Dendritic cell treated with granulocyte-macrophage colony-stimulating factor and Interleukin-4, amounts not matched to agents 40 ng/mL and 50 ng/mL, for 4 days (primary cell): ENCODE data around the gene PHF13.
"Not testable (repeated sequence)": the region's sequence is repeated elsewhere in the genome, so short reads cannot be mapped to it uniquely, and the experiment has no call there.

ENCODE experiments used
- H3K27ac Mint-ChIP-seq: one replicate; pipeline ENCODE4 v1.8.0; 2022; ENCODE audit warnings: mild to moderate bottlenecking, mixed read lengths
- H3K27me3 Mint-ChIP-seq: one replicate; pipeline ENCODE4 v1.8.0; 2022; ENCODE audit warnings: mild to moderate bottlenecking, mixed read lengths
- H3K36me3 Mint-ChIP-seq: one replicate; pipeline ENCODE4 v1.8.0; 2022; ENCODE audit warnings: low read depth, mixed read lengths
- H3K4me1 Mint-ChIP-seq: one replicate; pipeline ENCODE4 v1.8.0; 2022; ENCODE audit warnings: low read depth, mixed read lengths
- H3K4me3 Mint-ChIP-seq: one replicate; pipeline ENCODE4 v1.8.0; 2022; ENCODE audit warnings: mild to moderate bottlenecking, moderate library complexity, mixed read lengths
- H3K9me3 Mint-ChIP-seq: one replicate; pipeline ENCODE4 v1.8.0; 2022; ENCODE audit warnings: mixed read lengths
- intact Hi-C: fragments of 100-400 bp; cut with micrococcal nuclease; formaldehyde crosslinking; loops from one replicate; pipeline ENCODE4 v1.15.0; 2022

The PHF13 gene

DNA sequence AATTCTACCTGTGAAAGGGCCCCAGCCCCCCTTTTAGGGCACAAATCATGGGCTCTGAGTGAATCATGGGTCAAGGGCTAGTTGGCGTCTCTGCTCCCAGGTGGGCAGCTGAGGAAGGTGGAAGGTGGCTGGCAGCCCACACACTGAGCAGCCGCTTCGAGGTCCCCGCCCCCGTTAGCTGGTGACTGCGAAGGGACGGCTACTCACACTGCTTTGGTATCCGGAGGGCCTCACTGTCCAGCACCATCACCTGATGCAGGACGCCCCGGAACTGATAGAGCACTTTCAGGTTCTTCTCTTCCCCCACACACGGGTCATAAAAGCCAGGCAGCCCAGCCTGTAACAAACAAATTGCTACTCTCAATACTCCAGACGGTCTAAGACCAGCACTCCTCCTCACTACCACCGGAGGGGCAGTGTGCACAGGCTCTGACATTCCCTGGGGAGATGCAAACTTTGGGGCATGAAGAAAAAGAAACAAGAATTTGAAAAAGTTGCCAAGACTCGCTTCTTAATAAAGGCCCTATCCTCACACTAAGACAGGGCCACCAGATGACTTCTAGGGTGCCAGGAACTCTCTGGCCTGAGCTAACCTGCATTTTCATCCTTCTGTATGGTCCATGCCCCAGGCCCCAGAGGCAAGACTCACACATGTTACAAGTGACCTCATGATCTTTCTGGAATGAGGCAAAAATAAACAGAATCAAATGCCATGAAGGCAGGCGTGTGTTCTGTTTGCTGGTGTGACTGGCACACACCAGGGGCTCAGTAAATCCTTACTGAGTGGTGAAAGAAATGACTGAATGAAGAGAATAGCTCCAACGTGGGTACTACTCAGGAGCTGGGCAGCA, 22.6 kb downstream of the PHF13 start:
- H3K4me1 Mint-ChIP-seq = no peaks in the 10 kb centered on the region
- no peak overlapping the region for H3K27ac Mint-ChIP-seq
- H3K27me3 Mint-ChIP-seq = no peaks in the 10 kb centered on the region
- no peak overlapping the region for H3K4me3 Mint-ChIP-seq
- peaks cover 100% of the 10 kb centered on the region for H3K36me3 Mint-ChIP-seq
- H3K9me3 Mint-ChIP-seq = no peaks in the 10 kb centered on the region
- intact Hi-C loops = no loop called here

- H3K4me1 Mint-ChIP-seq, H3K27me3 Mint-ChIP-seq, H3K4me3 Mint-ChIP-seq, intact Hi-C loops, H3K27ac Mint-ChIP-seq, H3K9me3 Mint-ChIP-seq: not testable (repeated sequence)
- peaks cover 100% of the 10 kb centered on the region for H3K36me3 Mint-ChIP-seq
These were observed 23.2 kb downstream of the PHF13 start for GRCh38 chr1:6636778-6637177.

- intact Hi-C loops = no loop called here
- Mint-ChIP-seq H3K27ac (no peak overlapping the region), H3K4me1 (no peaks in the 10 kb centered on the region), H3K4me3 (no peak overlapping the region), H3K27me3 (no peaks in the 10 kb centered on the region), H3K9me3 (no peaks in the 10 kb centered on the region), H3K36me3 (peaks cover 100% of the 10 kb centered on the region)
These were observed 24.2 kb downstream of the PHF13 start for GRCh38 chr1:6637770-6638169.

- Mint-ChIP-seq H3K27ac (no peak overlapping the region), H3K4me3 (no peak overlapping the region), H3K9me3 (no peaks in the 10 kb centered on the region), H3K4me1 (no peaks in the 10 kb centered on the region), H3K27me3 (no peaks in the 10 kb centered on the region), H3K36me3 (peaks cover 100% of the 10 kb centered on the region)
- intact Hi-C loops = no loop called here
These were observed 24.7 kb downstream of the PHF13 start for GRCh38 chr1:6638226-6638625.

DNA sequence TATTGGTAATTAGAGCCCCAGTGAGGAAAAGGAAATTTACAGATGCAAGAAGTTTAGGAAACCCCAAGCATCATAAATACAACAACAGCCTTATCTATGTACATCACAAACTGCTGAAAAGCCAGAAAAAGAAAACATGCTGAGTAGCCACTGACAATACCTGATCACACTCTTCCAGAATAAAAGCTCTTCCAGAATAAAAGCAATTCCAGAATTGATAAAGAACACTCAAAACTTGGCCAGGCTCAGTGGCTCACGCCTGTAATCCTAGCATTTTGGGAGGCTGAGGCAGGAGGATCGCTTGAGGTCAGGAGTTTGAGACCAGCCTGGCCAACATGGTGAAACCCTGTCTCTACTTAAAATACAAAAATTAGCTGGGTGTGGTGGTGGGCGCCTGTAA, 27.3 kb downstream of the PHF13 start:
- H3K27me3 Mint-ChIP-seq, H3K4me3 Mint-ChIP-seq, H3K27ac Mint-ChIP-seq, H3K9me3 Mint-ChIP-seq, intact Hi-C loops, H3K4me1 Mint-ChIP-seq: not testable (repeated sequence)
- H3K36me3 Mint-ChIP-seq = peaks cover 100% of the 10 kb centered on the region

DNA sequence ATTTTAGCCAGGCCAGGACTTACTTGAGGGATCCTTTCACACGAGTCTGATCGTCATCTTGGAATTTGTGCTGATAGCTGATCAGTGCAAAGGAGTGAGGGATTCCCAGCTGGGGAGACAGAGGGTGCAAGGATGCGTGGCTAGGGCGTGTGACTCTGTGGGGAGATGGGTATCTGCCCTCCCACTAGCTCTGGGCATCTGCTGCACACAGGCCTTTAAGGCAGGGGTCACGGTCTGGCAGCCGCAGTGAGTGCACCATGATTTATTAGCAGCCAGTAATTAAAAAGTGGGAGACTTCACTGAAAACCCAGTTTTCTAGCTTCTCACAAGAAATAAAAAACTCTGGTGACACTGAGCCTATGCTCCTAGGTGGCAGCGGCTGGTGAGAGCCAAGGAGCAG, 31.5 kb downstream of the PHF13 start:
- Mint-ChIP-seq H3K36me3 (peaks cover 79% of the 10 kb centered on the region), H3K27me3 (no peaks in the 10 kb centered on the region), H3K9me3 (no peaks in the 10 kb centered on the region), H3K27ac (no peak overlapping the region), H3K4me3 (no peak overlapping the region), H3K4me1 (no peaks in the 10 kb centered on the region)
- intact Hi-C loops = no loop called here

- H3K27me3 Mint-ChIP-seq = no peaks in the 10 kb centered on the region
- intact Hi-C loops = loop anchor here (1.0 kb wide), 2 partner anchors 156 to 160 kb away; no protein-coding TSS in a partner anchor
- H3K27ac Mint-ChIP-seq = no peak overlapping the region
- H3K36me3 Mint-ChIP-seq = peaks cover 79% of the 10 kb centered on the region
- no peak overlapping the region for H3K4me3 Mint-ChIP-seq
- no peaks in the 10 kb centered on the region for H3K9me3 Mint-ChIP-seq
- H3K4me1 Mint-ChIP-seq = no peaks in the 10 kb centered on the region
These were observed 33.1 kb downstream of the PHF13 start for GRCh38 chr1:6646499-6647148.

DNA sequence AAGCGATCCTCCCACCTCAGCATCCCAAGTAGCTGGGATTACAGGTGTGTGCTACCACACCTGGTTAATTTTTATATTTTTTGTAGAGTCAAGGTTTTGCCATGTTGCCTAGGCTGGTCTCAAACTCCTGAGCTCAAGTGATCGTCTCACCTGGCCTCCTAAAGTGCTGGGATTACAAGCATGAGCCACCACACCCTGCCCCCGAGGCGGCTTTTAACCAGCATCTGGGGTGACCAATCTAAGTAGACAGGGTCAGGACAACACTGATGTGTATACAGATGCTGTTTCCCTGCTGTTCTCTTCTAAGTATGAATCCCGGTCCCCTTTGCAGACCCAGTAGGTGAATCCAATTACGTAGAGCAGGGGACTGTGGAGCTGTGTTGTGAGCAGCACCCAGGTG, 35.0 kb downstream of the PHF13 start:
- no peaks in the 10 kb centered on the region for H3K9me3 Mint-ChIP-seq
- no peaks in the 10 kb centered on the region for H3K27me3 Mint-ChIP-seq
- intact Hi-C loops = no loop called here
- peaks cover 79% of the 10 kb centered on the region for H3K36me3 Mint-ChIP-seq
- H3K4me1 Mint-ChIP-seq = no peaks in the 10 kb centered on the region
- no peak overlapping the region for H3K4me3 Mint-ChIP-seq
- no peak overlapping the region for H3K27ac Mint-ChIP-seq

DNA sequence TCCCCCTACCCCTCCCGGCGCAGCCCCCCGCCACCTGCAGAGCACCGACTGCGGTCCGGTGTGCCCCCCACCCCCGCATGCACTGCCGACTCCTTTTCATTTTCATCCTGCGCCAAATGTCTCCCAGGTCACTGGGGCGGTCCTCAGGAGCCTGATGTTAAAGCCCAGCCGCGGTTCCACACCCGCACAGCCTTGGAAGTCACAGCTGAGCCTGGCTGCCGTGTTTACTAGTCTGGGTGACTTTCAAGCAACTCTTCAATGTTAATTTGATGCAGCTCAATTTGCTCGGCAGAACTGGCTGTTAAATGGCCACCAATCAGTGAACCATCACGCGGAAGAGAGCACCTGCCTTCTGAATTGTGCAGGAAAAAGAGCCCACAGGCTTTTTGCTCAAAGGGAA, 38.4 kb downstream of the PHF13 start:
- no peaks in the 10 kb centered on the region for H3K4me1 Mint-ChIP-seq
- H3K27me3 Mint-ChIP-seq = no peaks in the 10 kb centered on the region
- no peak overlapping the region for H3K27ac Mint-ChIP-seq
- no peak overlapping the region for H3K4me3 Mint-ChIP-seq
- intact Hi-C loops = no loop called here
- H3K9me3 Mint-ChIP-seq = no peaks in the 10 kb centered on the region
- peaks cover 64% of the 10 kb centered on the region for H3K36me3 Mint-ChIP-seq

DNA sequence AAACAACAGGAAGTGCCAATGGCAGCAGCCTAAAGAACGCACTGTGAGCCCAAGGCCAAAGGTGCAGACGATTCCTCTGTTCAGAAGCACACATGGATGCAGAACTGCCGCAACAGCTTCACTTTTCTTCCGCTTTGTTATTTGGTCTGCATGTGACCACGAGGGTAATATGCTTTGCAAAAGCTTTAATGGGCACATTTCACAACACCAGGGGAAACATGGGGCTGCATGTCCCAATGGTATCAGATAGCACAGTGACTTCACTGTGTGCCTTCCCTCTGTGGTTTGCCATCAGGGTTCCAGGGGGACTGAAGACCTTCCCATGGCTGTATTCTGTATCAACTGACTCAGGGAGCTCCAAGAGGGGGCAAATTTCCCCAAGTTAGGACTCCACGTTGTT, 39.5 kb downstream of the PHF13 start:
- Mint-ChIP-seq H3K4me1 (no peaks in the 10 kb centered on the region), H3K27me3 (no peaks in the 10 kb centered on the region), H3K36me3 (peaks cover 68% of the 10 kb centered on the region), H3K27ac (no peak overlapping the region), H3K4me3 (no peak overlapping the region), H3K9me3 (no peaks in the 10 kb centered on the region)
- intact Hi-C loops = no loop called here

GRCh38 chr1:6653436-6654290, 40.1 kb downstream of the PHF13 start:
- Mint-ChIP-seq H3K27ac (no peak overlapping the region), H3K27me3 (no peaks in the 10 kb centered on the region), H3K9me3 (no peaks in the 10 kb centered on the region), H3K4me1 (no peaks in the 10 kb centered on the region), H3K4me3 (no peak overlapping the region), H3K36me3 (peaks cover 71% of the 10 kb centered on the region)
- intact Hi-C loops = no loop called here

GRCh38 chr1:6657138-6657537, 43.6 kb downstream of the PHF13 start:
- Mint-ChIP-seq H3K4me1 (no peaks in the 10 kb centered on the region), H3K4me3 (no peak overlapping the region), H3K36me3 (peaks cover 51% of the 10 kb centered on the region), H3K27me3 (no peaks in the 10 kb centered on the region), H3K27ac (no peak overlapping the region), H3K9me3 (no peaks in the 10 kb centered on the region)
- intact Hi-C loops = no loop called here

- H3K36me3 Mint-ChIP-seq = peaks cover 51% of the 10 kb centered on the region
- H3K27ac Mint-ChIP-seq = no peak overlapping the region
- intact Hi-C loops = no loop called here
- H3K27me3 Mint-ChIP-seq = no peaks in the 10 kb centered on the region
- H3K4me3 Mint-ChIP-seq = no peak overlapping the region
- H3K9me3 Mint-ChIP-seq = no peaks in the 10 kb centered on the region
- no peaks in the 10 kb centered on the region for H3K4me1 Mint-ChIP-seq
These were observed 45.0 kb downstream of the PHF13 start for GRCh38 chr1:6658359-6659060.
